ENCODE results near the gene ZNF256. TPM values are rescaled to one million over a fixed set of nuclear protein-coding genes. Genes with fewer than 3 reads are reported as not detected.

The ZNF256 gene
- total and polyA plus RNA-seq, 2 donors from 2014 or later: 3.7 to 9.3 TPM

DNA sequence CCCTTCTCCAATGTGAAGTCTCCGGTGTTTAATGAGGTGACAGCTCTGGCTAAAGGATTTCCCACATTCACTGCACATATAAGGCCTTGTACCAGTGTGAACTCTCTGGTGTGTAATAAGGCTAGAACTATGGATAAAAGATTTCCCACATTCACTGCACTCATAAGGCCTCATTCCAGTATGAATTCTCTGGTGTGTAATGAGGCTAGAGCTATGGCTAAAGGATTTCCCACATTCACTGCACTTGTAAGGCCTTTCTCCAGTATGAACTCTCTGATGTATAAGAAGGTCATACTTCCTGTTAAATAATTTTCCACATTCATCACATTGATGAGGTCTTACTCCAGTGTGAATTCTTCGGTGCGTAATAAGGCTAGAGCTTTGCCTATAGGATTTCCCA, 5.9 kb downstream of the ZNF256 start:
- no peaks in the 10 kb centered on the region for H3K27me3 ChIP-seq (ENCODE audit: control insufficient read depth, insufficient read depth, low read length)
- DNase-seq (no peak), FAIRE-seq (no peak)
- TF ChIP-seq, protein P1, sequence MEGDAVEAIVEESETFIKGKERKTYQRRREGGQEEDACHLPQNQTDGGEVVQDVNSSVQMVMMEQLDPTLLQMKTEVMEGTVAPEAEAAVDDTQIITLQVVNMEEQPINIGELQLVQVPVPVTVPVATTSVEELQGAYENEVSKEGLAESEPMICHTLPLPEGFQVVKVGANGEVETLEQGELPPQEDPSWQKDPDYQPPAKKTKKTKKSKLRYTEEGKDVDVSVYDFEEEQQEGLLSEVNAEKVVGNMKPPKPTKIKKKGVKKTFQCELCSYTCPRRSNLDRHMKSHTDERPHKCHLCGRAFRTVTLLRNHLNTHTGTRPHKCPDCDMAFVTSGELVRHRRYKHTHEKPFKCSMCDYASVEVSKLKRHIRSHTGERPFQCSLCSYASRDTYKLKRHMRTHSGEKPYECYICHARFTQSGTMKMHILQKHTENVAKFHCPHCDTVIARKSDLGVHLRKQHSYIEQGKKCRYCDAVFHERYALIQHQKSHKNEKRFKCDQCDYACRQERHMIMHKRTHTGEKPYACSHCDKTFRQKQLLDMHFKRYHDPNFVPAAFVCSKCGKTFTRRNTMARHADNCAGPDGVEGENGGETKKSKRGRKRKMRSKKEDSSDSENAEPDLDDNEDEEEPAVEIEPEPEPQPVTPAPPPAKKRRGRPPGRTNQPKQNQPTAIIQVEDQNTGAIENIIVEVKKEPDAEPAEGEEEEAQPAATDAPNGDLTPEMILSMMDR (IDR thresholded peaks at IDR 0.05; ENCODE audit: borderline replicate concordance, extremely low read depth, insufficient read depth): no peak
- H3K9ac ChIP-seq (ENCODE audit: low read length in 3 of 3): no peak overlapping the region
- peaks cover 8 to 31% (median 29%) of the 10 kb centered on the region in 3 donors for H3K36me3 ChIP-seq (ENCODE audit: control insufficient read depth in 2 of 3, insufficient read depth in 3 of 3, low read length in 3 of 3)
- intact Hi-C loops (cut with DNase I): no loop called here
- no peak overlapping the region for H3K4me3 ChIP-seq (ENCODE audit: low read length in 3 of 3)
- H3K9me3 ChIP-seq (ENCODE audit: control insufficient read depth in 2 of 3, insufficient read depth in 1 of 3, low read length in 3 of 3): peaks cover 2 to 33% (median 8%) of the 10 kb centered on the region in 3 donors
- no peak overlapping the region for H3K27ac ChIP-seq (ENCODE audit: low read depth in 2 of 2, low read length in 2 of 2)
- peaks cover 0 to 11% (median 5%) of the 10 kb centered on the region in 3 donors for H3K4me1 ChIP-seq (ENCODE audit: control insufficient read depth in 2 of 3, insufficient read depth in 2 of 3, low read depth in 1 of 3, low read length in 3 of 3)

DNA sequence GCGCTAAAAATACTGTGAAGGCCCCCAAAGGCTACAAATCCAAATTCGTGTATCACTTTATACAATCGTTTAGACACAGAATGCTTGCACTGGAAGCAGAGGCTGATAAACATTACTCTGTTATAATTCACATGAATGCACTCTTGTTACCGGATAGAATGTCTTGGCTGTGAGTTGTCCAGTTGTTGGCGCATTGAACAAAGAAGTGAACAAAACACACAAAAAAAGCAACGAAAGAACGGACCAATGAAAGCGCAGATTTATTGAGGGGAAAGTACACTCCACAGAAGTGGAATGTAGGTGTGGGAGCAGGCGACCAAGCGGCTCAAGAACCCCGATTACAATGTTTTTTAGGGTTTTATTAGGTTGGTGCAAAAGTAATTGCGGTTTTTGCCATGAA, 11.8 kb downstream of the ZNF256 start:
- FAIRE-seq (no peak), DNase-seq (no peak)
- H3K9ac ChIP-seq (ENCODE audit: low read length in 3 of 3): no peak overlapping the region
- intact Hi-C loops (cut with DNase I): no loop called here
- H3K4me3 ChIP-seq (ENCODE audit: low read length in 3 of 3): peak overlapping the region in 2 of 3 donors; percentile 72 to 87
- H3K4me1 ChIP-seq (ENCODE audit: control insufficient read depth in 2 of 3, insufficient read depth in 2 of 3, low read depth in 1 of 3, low read length in 3 of 3): peaks cover 0 to 10% (median 0%) of the 10 kb centered on the region in 3 donors
- H3K27ac ChIP-seq (ENCODE audit: low read depth in 2 of 2, low read length in 2 of 2): no peak overlapping the region
- TF ChIP-seq, protein P1 (IDR thresholded peaks at IDR 0.05; ENCODE audit: borderline replicate concordance, extremely low read depth, insufficient read depth): no peak
- peaks cover 0 to 9% (median 5%) of the 10 kb centered on the region in 3 donors for H3K36me3 ChIP-seq (ENCODE audit: control insufficient read depth in 2 of 3, insufficient read depth in 3 of 3, low read length in 3 of 3)
- peaks cover 0 to 5% (median under 1%) of the 10 kb centered on the region in 3 donors for H3K9me3 ChIP-seq (ENCODE audit: control insufficient read depth in 2 of 3, insufficient read depth in 1 of 3, low read length in 3 of 3)
- no peaks in the 10 kb centered on the region for H3K27me3 ChIP-seq (ENCODE audit: control insufficient read depth, insufficient read depth, low read length)

DNA sequence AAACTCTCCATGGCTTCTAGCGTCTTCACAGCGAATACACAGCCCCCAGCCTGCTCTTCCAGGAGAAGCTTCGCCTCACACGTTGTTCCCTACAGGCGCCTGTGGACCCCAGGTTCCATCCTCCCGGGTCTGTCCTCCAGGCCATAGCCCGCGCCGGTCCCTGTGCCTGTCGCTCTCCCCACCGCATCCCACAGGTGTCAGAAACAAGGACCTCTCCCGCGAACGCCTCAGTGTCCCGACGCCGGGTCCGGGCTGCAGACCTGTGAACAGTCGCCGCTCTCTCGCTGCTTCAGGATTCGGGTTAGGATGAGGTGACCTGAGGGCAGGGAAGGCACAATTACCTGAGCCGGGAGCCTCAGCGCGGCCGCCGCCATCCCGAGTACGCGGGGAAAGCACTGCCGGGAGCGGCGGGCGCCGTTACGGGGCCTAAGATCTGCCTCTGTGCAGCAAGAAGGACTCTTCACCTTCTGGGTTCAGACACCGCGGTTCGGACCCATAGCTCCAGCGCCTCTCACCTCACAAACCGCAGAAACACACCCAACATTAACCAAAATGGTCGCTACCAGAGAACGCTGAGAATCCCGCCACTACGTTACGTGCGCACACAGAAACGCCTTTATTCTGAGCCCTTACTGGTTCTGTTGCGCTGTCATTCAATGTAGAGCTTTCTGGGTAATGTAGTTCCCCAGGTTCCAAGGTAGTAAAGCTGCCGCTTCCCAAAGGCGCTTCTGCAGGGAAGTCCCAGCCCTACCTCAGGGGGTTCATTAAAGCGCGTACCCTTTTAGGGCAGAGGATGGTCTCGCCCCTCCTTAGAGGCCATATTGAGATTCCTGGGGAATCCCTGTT, 12.5 kb downstream of the ZNF256 start, which contains the start of gene ZNF418:
Gene ZNF418 (minus strand): TSS at position 583 of the 846 bp plus-strand sequence. CDS start 1,580 bp downstream, outside the sequence.
- TF ChIP-seq, protein P1 (IDR thresholded peaks at IDR 0.05; ENCODE audit: borderline replicate concordance, extremely low read depth, insufficient read depth): no peak
- no peaks in the 10 kb centered on the region for H3K27me3 ChIP-seq (ENCODE audit: control insufficient read depth, insufficient read depth, low read length)
- peak within 1 kb of the TSS in 2 of 3 donors; percentile 46 to 92 for H3K9ac ChIP-seq (ENCODE audit: low read length in 3 of 3)
- H3K4me1 ChIP-seq (ENCODE audit: control insufficient read depth in 2 of 3, insufficient read depth in 2 of 3, low read depth in 1 of 3, low read length in 3 of 3): peaks cover 0 to 10% (median 0%) of the 10 kb centered on the region in 3 donors
- peak; percentile 73 to 96 (median 85) for DNase-seq
- peak within 1 kb of the TSS in 1 of 2 donors; percentile 37 for H3K27ac ChIP-seq (ENCODE audit: low read depth in 2 of 2, low read length in 2 of 2)
- H3K36me3 ChIP-seq (ENCODE audit: control insufficient read depth in 2 of 3, insufficient read depth in 3 of 3, low read length in 3 of 3): peaks cover under 1 to 12% (median 4%) of the 10 kb centered on the region in 3 donors
- H3K4me3 ChIP-seq (ENCODE audit: low read length in 3 of 3): peak within 1 kb of the TSS; percentile 71 to 87 (median 72)
- intact Hi-C loops (cut with DNase I): no loop called here
- H3K9me3 ChIP-seq (ENCODE audit: control insufficient read depth in 2 of 3, insufficient read depth in 1 of 3, low read length in 3 of 3): peaks cover 0 to 7% (median 0%) of the 10 kb centered on the region in 3 donors
- no peak for FAIRE-seq
